Fibroblast of peridontal ligament (primary cell): ENCODE data around the gene LRMDA.

ENCODE experiments used
- DNase-seq: peaks from one replicate; pipeline ENCODE4 v3.0.0-alpha.2; 2010; ENCODE audit errors: extremely low read depth

LRMDA gene

GRCh38 chr10:75446508-75446907, 15.1 kb downstream of the LRMDA start:
- no peak for DNase-seq

GRCh38 chr10:75448166-75448565, 16.7 kb downstream of the LRMDA start:
- no peak for DNase-seq

DNA sequence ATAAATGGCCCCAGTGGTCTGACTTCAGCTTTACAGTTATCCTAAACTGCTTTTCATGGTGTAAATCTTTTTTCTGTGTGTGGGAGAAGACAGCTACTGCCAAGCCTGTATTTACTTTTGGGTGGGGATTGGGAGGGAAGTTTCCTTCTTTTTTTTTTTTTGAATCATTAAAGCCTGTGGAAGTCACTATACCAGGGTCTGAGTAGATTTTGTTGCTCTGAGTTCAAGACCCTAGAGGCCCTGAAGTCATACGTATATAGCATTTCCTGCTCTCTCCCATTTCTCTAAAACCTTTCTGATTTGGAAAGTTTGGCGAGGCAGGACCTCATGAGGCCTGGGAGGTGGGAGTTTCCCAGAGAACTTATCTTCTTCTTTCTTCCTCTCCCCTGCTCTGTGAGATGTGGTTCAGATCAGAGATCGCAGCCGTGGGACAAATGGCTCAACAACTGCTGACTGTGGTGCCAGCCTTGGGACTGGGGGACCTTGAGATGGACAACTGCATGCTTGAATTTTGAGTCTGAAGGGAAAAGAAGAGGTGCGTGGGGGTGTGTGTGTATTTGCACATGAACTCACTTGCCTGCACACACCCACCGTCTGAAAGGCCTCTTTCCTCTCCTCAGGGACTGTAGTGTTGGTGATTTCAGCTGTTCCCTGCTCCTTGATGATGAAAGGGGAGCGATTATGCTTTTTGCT, 18.1 kb downstream of the LRMDA start:
- DNase-seq, result no peak

DNA sequence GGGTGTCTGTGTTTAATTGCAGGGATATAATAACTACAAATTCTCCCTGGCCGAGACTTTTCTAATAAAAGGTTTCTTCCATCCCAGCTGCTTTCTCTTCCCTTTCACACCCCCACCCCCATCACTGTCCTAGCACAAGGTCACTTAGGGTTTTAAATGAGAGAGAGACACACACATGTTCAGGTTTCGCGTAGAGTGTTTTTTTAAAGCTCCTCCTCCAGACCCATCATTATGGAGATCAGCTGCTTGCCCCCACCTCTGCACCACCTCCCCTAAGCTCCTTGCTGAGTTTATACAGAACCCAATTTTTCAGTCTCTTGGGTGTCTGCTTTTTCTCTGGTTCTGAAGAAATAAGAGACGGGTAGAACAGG, 18.6 kb downstream of the LRMDA start:
- no peak for DNase-seq

DNA sequence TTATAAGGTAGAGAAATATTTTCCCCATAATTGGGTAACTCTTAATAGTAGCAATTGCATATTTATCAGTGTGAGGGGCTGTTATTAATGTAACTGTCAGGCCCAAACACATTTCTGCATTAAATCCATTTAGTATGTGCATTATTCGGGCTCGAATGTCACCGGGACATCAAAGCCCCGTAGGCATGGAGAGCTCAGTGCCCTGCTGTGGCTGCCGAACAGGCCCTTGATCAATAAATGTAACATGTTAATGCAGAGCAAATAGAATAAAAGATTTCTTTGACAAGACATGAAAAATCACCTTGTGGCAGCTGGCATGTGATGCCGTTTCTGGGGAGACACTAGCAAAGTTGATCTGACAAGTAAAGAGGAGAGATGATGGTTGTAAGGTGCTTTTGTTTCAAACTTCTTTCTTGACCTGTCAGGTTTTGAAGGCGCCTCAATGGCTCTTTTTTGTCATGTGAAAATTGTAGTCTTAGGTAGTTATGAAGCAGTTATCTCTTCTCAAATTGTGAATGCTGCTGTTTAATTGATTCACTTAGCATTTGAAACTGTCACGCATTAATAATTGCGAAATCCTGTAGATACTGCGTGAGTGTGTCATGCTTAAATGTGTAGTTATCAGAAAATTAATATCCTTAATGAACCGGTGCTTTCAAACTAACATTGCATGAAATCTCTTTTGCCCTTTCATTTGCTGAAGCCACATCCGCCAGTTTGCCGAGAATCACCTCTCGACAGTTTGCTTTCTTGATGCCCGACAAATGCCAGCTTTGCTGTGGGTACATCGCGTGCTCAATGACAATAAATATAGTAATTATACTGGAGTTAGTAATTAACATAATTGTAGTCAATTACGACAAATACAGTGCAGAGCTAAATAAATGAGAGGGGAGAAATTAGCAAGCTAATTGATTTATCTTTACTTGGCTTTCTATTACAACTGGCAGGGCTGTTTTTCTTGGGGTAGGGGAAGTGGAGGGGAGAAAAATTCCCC, 19.5 kb downstream of the LRMDA start:
- no peak for DNase-seq

- no peak for DNase-seq
Measured at GRCh38 chr10:75451831-75452230, 20.4 kb downstream of the LRMDA start.

GRCh38 chr10:75452997-75453396, 21.6 kb downstream of the LRMDA start:
- no peak for DNase-seq

GRCh38 chr10:75456122-75456521, 24.7 kb downstream of the LRMDA start:
- DNase-seq, result no peak

DNA sequence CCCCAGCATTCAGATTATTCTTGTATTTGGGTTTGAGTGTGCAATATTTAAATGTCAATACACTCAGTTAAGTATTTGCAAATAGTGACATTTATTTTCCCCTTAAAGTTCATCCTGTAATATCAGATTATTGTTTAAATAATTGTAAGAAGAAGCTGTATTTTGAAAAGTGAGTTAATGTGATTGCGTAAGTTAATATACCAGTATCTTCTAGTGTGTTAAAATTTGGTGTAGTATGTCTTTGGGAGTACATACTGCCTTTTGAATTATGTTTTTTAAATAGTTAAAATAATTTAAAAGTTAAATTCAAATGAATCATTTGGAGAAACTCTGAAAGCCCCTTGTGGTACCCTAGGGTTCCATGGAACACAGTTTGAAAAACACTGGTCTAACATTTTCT, 28.6 kb downstream of the LRMDA start:
- DNase-seq, result no peak

GRCh38 chr10:75461672-75462649, 30.5 kb downstream of the LRMDA start:
- DNase-seq, result no peak

- DNase-seq, result no peak
Measured at GRCh38 chr10:75462865-75463264, 31.4 kb downstream of the LRMDA start.

DNA sequence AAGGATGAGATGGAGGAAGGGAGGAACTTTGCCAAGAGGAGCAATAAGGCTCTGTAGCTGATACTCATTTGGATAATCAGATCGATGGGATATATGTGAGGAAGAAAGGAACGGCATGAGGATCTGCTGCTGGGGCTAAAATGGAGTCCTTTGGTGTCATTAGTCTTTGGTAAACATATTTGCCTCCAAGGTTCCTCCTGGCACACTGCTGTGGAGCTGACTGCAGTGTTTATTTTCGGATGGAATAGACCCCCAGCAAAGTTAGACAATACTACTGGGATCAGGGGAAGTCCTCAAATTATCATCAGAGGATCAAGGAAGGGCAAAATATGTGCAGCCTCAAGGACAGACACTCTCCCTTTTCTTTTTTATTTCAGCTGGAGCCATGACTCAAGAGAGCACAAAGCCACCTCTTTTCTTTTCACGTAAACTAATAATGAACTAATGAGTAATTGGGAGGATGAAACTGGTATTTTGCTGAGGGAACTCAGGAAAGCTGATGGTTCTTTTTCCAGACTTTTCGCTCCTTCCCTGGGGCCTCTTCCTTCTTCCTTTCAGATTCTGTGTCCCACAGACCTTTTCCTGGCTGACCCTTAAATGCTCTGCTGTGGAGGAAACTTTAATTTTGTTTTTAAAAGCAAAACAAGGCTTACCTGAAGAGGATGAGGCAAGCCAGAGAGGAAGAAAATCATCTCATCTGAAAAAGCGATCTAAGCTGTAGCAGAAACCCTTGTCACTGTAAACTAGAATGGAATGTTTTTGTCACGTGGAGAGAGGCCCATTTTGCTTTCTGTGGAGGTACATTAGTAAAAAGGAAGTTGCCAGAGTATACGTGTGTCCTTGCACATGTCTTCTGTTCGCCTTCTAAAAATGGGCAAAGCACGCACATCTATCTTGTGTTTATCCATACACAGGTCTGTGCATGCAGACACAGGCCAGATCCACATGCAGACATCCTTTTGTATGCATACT, 33.3 kb downstream of the LRMDA start:
- DNase-seq, result no peak

DNA sequence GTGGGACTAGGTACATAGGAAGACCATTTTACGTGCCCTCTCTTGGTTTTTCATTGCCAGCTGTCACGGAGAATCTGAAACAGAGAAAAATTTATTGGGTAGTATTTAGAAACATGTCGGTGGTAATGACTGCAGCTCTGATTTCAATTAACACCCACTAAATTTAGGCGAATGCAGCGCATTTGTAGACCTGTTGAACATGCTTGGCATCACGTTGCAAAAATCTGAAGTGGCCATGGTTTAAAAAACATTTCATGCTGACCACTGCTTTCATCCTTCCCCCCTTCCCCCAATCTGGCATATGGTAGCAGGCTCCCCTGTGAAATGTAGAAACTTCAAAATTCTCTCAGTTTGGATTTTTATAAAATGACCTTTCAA, 34.0 kb downstream of the LRMDA start:
- DNase-seq, result no peak

GRCh38 chr10:75466001-75466400, 34.6 kb downstream of the LRMDA start:
- no peak for DNase-seq

- no peak for DNase-seq
Measured at GRCh38 chr10:75466886-75467285, 35.5 kb downstream of the LRMDA start.

DNA sequence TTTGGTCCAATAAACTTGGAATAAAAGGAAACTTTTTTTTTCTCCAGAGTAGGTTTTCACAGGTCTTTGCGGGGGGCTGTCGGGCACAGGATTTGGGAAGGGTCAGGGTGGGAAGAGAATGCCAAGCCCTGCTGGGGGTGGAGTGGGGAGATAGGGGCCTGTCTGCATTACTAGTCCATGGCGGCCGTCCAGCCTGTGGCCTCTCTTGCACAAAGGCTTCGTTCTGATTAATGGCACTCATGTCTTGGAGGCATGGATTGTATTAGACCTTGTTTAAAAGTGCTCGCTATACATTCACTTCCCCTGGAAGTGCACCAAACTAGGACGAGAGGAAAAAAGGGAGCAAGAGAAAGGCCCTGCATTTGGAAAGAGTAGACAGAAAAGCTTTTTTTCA, 37.2 kb downstream of the LRMDA start:
- no peak for DNase-seq

GRCh38 chr10:75469006-75469616, 37.7 kb downstream of the LRMDA start:
- DNase-seq, result peak; percentile 95

GRCh38 chr10:75470901-75471300, 39.5 kb downstream of the LRMDA start:
- peak; percentile 15 for DNase-seq

GRCh38 chr10:75472685-75473084, 41.3 kb downstream of the LRMDA start:
- DNase-seq, result no peak

DNA sequence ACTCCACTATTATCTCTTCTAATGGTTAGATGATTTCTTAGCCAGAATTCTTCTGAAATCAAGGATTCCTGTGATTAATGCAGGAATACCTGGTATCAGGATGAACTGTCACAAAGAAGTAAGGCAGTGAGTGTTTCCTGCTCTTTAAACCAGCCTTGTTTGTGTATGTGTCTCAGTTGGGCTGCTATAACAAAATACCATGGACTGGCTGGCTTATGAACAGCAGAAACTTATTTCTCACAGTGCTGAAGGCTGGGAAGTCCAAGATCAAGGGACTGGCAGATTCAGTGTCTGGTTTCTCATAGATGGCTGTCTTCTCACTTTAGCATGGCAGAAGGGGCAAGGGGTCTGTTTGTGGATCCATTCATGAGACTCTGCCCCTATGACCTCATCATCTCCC, 42.7 kb downstream of the LRMDA start:
- DNase-seq, result no peak
